GM23338 (cell line): ENCODE data around the gene SLC25A12. TPM values are rescaled to one million over a fixed set of nuclear protein-coding genes. Genes with fewer than 3 reads are reported as not detected.

Experiments used
- ATAC-seq: fragments of 200-7000 bp; cut with Tn5 transposase; 3 replicates; pipeline ENCODE4 v1.9.1; 2020
- DNase-seq: peaks from one replicate; pipeline ENCODE4 v3.0.0-alpha.2; 2015; ENCODE audit warnings: low spot score
- H2AFZ ChIP-seq: fragments of 200-600 bp; sonication (generic); 2 replicates; pipeline ENCODE4 v1.8.0; 2016; ENCODE audit warnings: antibody characterized with exemption, mild to moderate bottlenecking, moderate library complexity
- H3F3A ChIP-seq: fragments of 200-600 bp; sonication (generic); replicated peaks from 2 replicates; pipeline ENCODE4 v1.8.0; 2017; ENCODE audit warnings: antibody characterized with exemption, mixed run types, low read depth
- H3K27ac ChIP-seq: fragments of 200-600 bp; sonication (generic); 2 replicates; pipeline ENCODE4 v1.6.1; 2016; ENCODE audit warnings: low read depth
- H3K27me3 ChIP-seq: fragments of 200-600 bp; sonication (generic); 2 replicates; pipeline ENCODE4 v1.8.0; 2016; ENCODE audit warnings: mild to moderate bottlenecking, mixed run types, moderate library complexity; ENCODE audit not compliant: insufficient read depth
- H3K36me3 ChIP-seq: fragments of 200-600 bp; sonication (generic); 2 replicates; pipeline ENCODE4 v1.8.0; 2016; ENCODE audit warnings: mild to moderate bottlenecking; ENCODE audit not compliant: insufficient read depth
- H3K4me1 ChIP-seq: fragments of 200-600 bp; sonication (generic); 2 replicates; pipeline ENCODE4 v1.8.0; 2016; ENCODE audit warnings: mild to moderate bottlenecking, moderate library complexity; ENCODE audit not compliant: insufficient read depth
- H3K4me2 ChIP-seq: fragments of 200-600 bp; sonication (generic); 2 replicates; pipeline ENCODE4 v1.7.1; 2017; ENCODE audit warnings: mixed run types
- H3K4me3 ChIP-seq: fragments of 200-600 bp; sonication (generic); 2 replicates; pipeline ENCODE4 v1.6.1; 2016; ENCODE audit warnings: mixed run types
- H3K79me2 ChIP-seq: fragments of 200-600 bp; sonication (generic); replicated peaks from 2 replicates; pipeline ENCODE4 v1.8.0; 2017; ENCODE audit warnings: mild to moderate bottlenecking; ENCODE audit not compliant: insufficient read depth
- H3K9me2 ChIP-seq: fragments of 200-600 bp; sonication (generic); 2 replicates; pipeline ENCODE4 v1.8.0; 2017; ENCODE audit not compliant: insufficient read depth
- H4K20me1 ChIP-seq: fragments of 200-600 bp; sonication (generic); replicated peaks from 2 replicates; pipeline ENCODE4 v1.8.0; 2017; ENCODE audit warnings: mild to moderate bottlenecking; ENCODE audit not compliant: insufficient read depth
- H3K27ac Mint-ChIP-seq: 2 replicates; pipeline ENCODE4 v1.8.0; 2020; ENCODE audit warnings: inconsistent platforms, mild to moderate bottlenecking, moderate library complexity, mixed read lengths
- H3K27me3 Mint-ChIP-seq: 3 replicates; pipeline ENCODE4 v1.8.0; 2022; ENCODE audit warnings: low read depth, mild to moderate bottlenecking, moderate library complexity, mixed read lengths, inconsistent platforms; ENCODE audit not compliant: insufficient read depth, poor library complexity
- H3K36me3 Mint-ChIP-seq: 3 replicates; pipeline ENCODE4 v1.8.0; 2021; ENCODE audit warnings: low read depth, mild to moderate bottlenecking, inconsistent platforms, moderate library complexity, mixed read lengths
- H3K4me1 Mint-ChIP-seq: 3 replicates; pipeline ENCODE4 v1.8.0; 2020; ENCODE audit warnings: mild to moderate bottlenecking, inconsistent platforms, mixed read lengths
- H3K4me3 Mint-ChIP-seq: 3 replicates; pipeline ENCODE4 v1.8.0; 2021; ENCODE audit warnings: moderate library complexity, mild to moderate bottlenecking, inconsistent platforms, mixed read lengths
- H3K9me3 Mint-ChIP-seq: 3 replicates; pipeline ENCODE4 v1.8.0; 2020; ENCODE audit warnings: moderate library complexity, mild to moderate bottlenecking, inconsistent platforms, mixed read lengths
- CREB1 ChIP-seq: fragments of 250-450 bp; sonication (Bioruptor Pico); IDR thresholded peaks from 2 replicates; pipeline ENCODE4 v1.5.0; 2020; ENCODE audit warnings: low read depth, mild to moderate bottlenecking, moderate library complexity
- CTCF ChIP-seq, 2 experiments: fragments of 200-600 bp in 1 of 2; sonication (generic) in 1 of 2; conservative IDR thresholded peaks; 2 replicates each; pipeline versions ENCODE4 v1.5.1 to v1.6.1; 2016 to 2017; ENCODE audit warnings: antibody characterized with exemption in 2 of 2, low read depth in 2 of 2, mild to moderate bottlenecking in 2 of 2, moderate library complexity in 1 of 2
- ETS1 ChIP-seq: IDR thresholded peaks from 2 replicates; pipeline ENCODE4 v1.6.1; 2016; ENCODE audit warnings: antibody characterized with exemption
- EZH2 ChIP-seq: fragments of 200-600 bp; sonication (generic); IDR thresholded peaks from one replicate; pipeline ENCODE4 v1.8.0; 2017; ENCODE audit warnings: antibody characterized with exemption, mild to moderate bottlenecking, low read depth; ENCODE audit not compliant: unreplicated experiment
- EZH2phosphoT487 ChIP-seq: fragments of 200-600 bp; sonication (generic); IDR thresholded peaks from one replicate; pipeline ENCODE4 v1.8.1; 2018; ENCODE audit warnings: antibody characterized with exemption; ENCODE audit not compliant: unreplicated experiment
- JUNB ChIP-seq: IDR thresholded peaks from one replicate; pipeline ENCODE4 v1.6.1; 2016; ENCODE audit warnings: antibody characterized with exemption; ENCODE audit not compliant: unreplicated experiment
- NANOG ChIP-seq: IDR thresholded peaks from 2 replicates; pipeline ENCODE4 v1.6.1; 2016; ENCODE audit warnings: antibody characterized with exemption, borderline replicate concordance
- POLR2AphosphoS5 ChIP-seq: IDR thresholded peaks from 2 replicates; pipeline ENCODE4 v1.6.1; 2016; ENCODE audit warnings: antibody characterized with exemption, low read depth
- STAT1 ChIP-seq: IDR thresholded peaks from one replicate; pipeline ENCODE4 v1.6.1; 2016; ENCODE audit warnings: antibody characterized with exemption; ENCODE audit not compliant: unreplicated experiment
- ZNF114 ChIP-seq: fragments of 250-450 bp; sonication (Bioruptor Pico); IDR thresholded peaks from 2 replicates; pipeline ENCODE4 v1.5.0; 2020; ENCODE audit warnings: mild to moderate bottlenecking, moderate library complexity
- ZNF331 ChIP-seq: fragments of 250-450 bp; sonication (Bioruptor Pico); IDR thresholded peaks from 2 replicates; pipeline ENCODE4 v1.5.0; 2020; ENCODE audit warnings: low read depth, mild to moderate bottlenecking, moderate library complexity
- polyA plus RNA-seq: library from polyadenylated mRNA; unstranded; fragments of >200 nt; fragmentation: Nextera tagmentation; extraction: Ambion mirVana; gene quantifications from 2 replicates; pipeline ENCODE4 v1.2.1, GENCODE V29; 2016
- total RNA-seq: library from RNA; depleted of rRNA; stranded (reverse); fragments of >200 nt; shearing (Covaris generic); gene quantifications from 2 replicates; pipeline ENCODE4 v1.2.3, GENCODE V29; 2014
- TF ChIP-seq, protein P1 (sequence below): fragments of 250-450 bp; sonication (Bioruptor Pico); IDR thresholded peaks from 2 replicates; pipeline ENCODE4 v1.5.0; 2020; ENCODE audit warnings: mild to moderate bottlenecking, moderate library complexity
- TF ChIP-seq, protein P2 (sequence below): IDR thresholded peaks from one replicate; pipeline ENCODE4 v1.6.1; 2018; ENCODE audit warnings: antibody characterized with exemption; ENCODE audit not compliant: unreplicated experiment

SLC25A12 gene
- total and polyA plus RNA-seq, 2 experiments from 2014 or later, result 4.8 to 14.8 TPM

GRCh38 chr2:171798156-171798820 lies 95.8 kb downstream of the SLC25A12 start:
- Histone ChIP-seq H4K20me1 (no peaks in the 10 kb centered on the region; the same call in 1 of the 2 replicates), H3K4me2 (no peak overlapping the region), H3K9me2 (no peaks in the 10 kb centered on the region), H3F3A (no peaks in the 10 kb centered on the region), H3K36me3 (no peaks in the 10 kb centered on the region), H3K4me3 (no peak overlapping the region), H2AFZ (no peak overlapping the region), H3K27me3 (no peaks in the 10 kb centered on the region), H3K4me1 (peaks cover 25% of the 10 kb centered on the region), H3K79me2 (no peaks in the 10 kb centered on the region), H3K27ac (no peak overlapping the region)
- ATAC-seq, result peak; percentile 60
- H3K27ac Mint-ChIP-seq, result peak overlapping the region; percentile 65; the same call in 1 of the 2 replicates
- H3K4me3 Mint-ChIP-seq, result no peak overlapping the region
- TF ChIP-seq CREB1 (CRISPR knock-in tag) (no peak), ETS1 (no peak), ZNF114 (CRISPR knock-in tag) (no peak), STAT1 (no peak), NANOG (no peak), EZH2phosphoT487 (no peak), EZH2 (no peak), ZNF331 (CRISPR knock-in tag) (no peak), CTCF (conservative IDR thresholded peaks at IDR 0.05; ENCODE audit: low read depth in 2 of 2) (no peak), POLR2AphosphoS5 (no peak), JUNB (no peak)
- TF ChIP-seq, protein P1, sequence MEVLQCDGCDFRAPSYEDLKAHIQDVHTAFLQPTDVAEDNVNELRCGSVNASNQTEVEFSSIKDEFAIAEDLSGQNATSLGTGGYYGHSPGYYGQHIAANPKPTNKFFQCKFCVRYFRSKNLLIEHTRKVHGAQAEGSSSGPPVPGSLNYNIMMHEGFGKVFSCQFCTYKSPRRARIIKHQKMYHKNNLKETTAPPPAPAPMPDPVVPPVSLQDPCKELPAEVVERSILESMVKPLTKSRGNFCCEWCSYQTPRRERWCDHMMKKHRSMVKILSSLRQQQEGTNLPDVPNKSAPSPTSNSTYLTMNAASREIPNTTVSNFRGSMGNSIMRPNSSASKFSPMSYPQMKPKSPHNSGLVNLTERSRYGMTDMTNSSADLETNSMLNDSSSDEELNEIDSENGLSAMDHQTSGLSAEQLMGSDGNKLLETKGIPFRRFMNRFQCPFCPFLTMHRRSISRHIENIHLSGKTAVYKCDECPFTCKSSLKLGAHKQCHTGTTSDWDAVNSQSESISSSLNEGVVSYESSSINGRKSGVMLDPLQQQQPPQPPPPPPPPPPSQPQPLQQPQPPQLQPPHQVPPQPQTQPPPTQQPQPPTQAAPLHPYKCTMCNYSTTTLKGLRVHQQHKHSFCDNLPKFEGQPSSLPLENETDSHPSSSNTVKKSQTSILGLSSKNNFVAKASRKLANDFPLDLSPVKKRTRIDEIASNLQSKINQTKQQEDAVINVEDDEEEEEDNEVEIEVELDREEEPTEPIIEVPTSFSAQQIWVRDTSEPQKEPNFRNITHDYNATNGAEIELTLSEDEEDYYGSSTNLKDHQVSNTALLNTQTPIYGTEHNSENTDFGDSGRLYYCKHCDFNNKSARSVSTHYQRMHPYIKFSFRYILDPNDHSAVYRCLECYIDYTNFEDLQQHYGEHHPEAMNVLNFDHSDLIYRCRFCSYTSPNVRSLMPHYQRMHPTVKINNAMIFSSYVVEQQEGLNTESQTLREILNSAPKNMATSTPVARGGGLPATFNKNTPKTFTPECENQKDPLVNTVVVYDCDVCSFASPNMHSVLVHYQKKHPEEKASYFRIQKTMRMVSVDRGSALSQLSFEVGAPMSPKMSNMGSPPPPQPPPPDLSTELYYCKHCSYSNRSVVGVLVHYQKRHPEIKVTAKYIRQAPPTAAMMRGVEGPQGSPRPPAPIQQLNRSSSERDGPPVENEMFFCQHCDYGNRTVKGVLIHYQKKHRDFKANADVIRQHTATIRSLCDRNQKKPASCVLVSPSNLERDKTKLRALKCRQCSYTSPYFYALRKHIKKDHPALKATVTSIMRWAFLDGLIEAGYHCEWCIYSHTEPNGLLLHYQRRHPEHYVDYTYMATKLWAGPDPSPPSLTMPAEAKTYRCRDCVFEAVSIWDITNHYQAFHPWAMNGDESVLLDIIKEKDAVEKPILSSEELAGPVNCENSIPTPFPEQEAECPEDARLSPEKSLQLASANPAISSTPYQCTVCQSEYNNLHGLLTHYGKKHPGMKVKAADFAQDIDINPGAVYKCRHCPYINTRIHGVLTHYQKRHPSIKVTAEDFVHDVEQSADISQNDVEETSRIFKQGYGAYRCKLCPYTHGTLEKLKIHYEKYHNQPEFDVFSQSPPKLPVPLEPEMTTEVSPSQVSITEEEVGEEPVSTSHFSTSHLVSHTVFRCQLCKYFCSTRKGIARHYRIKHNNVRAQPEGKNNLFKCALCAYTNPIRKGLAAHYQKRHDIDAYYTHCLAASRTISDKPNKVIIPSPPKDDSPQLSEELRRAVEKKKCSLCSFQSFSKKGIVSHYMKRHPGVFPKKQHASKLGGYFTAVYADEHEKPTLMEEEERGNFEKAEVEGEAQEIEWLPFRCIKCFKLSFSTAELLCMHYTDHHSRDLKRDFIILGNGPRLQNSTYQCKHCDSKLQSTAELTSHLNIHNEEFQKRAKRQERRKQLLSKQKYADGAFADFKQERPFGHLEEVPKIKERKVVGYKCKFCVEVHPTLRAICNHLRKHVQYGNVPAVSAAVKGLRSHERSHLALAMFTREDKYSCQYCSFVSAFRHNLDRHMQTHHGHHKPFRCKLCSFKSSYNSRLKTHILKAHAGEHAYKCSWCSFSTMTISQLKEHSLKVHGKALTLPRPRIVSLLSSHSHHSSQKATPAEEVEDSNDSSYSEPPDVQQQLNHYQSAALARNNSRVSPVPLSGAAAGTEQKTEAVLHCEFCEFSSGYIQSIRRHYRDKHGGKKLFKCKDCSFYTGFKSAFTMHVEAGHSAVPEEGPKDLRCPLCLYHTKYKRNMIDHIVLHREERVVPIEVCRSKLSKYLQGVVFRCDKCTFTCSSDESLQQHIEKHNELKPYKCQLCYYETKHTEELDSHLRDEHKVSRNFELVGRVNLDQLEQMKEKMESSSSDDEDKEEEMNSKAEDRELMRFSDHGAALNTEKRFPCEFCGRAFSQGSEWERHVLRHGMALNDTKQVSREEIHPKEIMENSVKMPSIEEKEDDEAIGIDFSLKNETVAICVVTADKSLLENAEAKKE (CRISPR knock-in tag), result no peak
- TF ChIP-seq, protein P2, sequence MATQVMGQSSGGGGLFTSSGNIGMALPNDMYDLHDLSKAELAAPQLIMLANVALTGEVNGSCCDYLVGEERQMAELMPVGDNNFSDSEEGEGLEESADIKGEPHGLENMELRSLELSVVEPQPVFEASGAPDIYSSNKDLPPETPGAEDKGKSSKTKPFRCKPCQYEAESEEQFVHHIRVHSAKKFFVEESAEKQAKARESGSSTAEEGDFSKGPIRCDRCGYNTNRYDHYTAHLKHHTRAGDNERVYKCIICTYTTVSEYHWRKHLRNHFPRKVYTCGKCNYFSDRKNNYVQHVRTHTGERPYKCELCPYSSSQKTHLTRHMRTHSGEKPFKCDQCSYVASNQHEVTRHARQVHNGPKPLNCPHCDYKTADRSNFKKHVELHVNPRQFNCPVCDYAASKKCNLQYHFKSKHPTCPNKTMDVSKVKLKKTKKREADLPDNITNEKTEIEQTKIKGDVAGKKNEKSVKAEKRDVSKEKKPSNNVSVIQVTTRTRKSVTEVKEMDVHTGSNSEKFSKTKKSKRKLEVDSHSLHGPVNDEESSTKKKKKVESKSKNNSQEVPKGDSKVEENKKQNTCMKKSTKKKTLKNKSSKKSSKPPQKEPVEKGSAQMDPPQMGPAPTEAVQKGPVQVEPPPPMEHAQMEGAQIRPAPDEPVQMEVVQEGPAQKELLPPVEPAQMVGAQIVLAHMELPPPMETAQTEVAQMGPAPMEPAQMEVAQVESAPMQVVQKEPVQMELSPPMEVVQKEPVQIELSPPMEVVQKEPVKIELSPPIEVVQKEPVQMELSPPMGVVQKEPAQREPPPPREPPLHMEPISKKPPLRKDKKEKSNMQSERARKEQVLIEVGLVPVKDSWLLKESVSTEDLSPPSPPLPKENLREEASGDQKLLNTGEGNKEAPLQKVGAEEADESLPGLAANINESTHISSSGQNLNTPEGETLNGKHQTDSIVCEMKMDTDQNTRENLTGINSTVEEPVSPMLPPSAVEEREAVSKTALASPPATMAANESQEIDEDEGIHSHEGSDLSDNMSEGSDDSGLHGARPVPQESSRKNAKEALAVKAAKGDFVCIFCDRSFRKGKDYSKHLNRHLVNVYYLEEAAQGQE, result no peak
- H3K9me3 Mint-ChIP-seq, result no peaks in the 10 kb centered on the region
- no peaks in the 10 kb centered on the region for H3K36me3 Mint-ChIP-seq
- H3K4me1 Mint-ChIP-seq, result peaks cover 30% of the 10 kb centered on the region
- no peak for DNase-seq
- H3K27me3 Mint-ChIP-seq, result peaks cover 2% of the 10 kb centered on the region
